Brain microvascular endothelial cell (primary cell): ENCODE data around the gene MAML2.

ENCODE experiments used
- DNase-seq: peaks from one replicate; pipeline ENCODE4 v3.0.0-alpha.2; 2020
- H3K27ac ChIP-seq: fragments of 250-450 bp; sonication (Bioruptor Pico); 2 replicates; pipeline ENCODE4 v1.5.1; 2020; ENCODE audit warnings: mild to moderate bottlenecking, moderate library complexity
- H3K27me3 ChIP-seq: fragments of 250-450 bp; sonication (Bioruptor Pico); replicated peaks from 2 replicates; pipeline ENCODE4 v1.5.1; 2020; ENCODE audit warnings: mild to moderate bottlenecking
- H3K36me3 ChIP-seq: fragments of 250-450 bp; sonication (Bioruptor Pico); replicated peaks from 2 replicates; pipeline ENCODE4 v1.5.1; 2020; ENCODE audit warnings: mild to moderate bottlenecking
- H3K4me3 ChIP-seq: 2 replicates; pipeline ENCODE4 v1.5.1; 2011; ENCODE audit warnings: low read depth, mild to moderate bottlenecking, control low read depth, low read length, moderate library complexity
- in situ Hi-C: cut with HindIII; loops from 2 replicates; pipeline ENCODE4 v1.10.0; 2017; ENCODE audit warnings: low sequenced_read_pairs, low pct_ligation_motif_present
- TF ChIP-seq, protein P1 (sequence below): IDR thresholded peaks from 2 replicates; pipeline ENCODE4 v1.5.1; 2011; ENCODE audit warnings: low read depth, mild to moderate bottlenecking, moderate library complexity, low read length, control low read depth, inconsistent platforms; ENCODE audit errors: missing control alignments

The MAML2 gene

DNA sequence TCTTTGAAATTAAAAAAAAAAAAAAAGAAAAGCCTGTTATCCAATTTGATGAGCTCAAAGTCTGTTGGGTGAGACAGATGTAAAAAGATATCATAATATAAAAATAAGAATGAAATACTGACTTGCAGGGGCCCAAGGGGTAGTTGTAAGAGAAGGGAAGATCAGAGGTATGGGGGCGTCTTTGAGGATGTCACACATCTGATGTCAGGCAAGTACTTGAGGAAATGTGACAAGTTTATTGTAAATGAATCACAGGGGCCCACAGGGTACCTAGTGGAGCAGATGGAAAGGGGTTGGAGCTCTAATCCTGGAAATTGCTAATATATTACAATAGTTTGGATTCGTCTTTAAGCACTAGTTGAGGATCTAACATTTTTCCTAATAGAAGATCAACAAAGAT lies 131.6 kb downstream of the MAML2 start:
- H3K27ac ChIP-seq: peak overlapping the region; percentile 82
- TF ChIP-seq, protein P1, sequence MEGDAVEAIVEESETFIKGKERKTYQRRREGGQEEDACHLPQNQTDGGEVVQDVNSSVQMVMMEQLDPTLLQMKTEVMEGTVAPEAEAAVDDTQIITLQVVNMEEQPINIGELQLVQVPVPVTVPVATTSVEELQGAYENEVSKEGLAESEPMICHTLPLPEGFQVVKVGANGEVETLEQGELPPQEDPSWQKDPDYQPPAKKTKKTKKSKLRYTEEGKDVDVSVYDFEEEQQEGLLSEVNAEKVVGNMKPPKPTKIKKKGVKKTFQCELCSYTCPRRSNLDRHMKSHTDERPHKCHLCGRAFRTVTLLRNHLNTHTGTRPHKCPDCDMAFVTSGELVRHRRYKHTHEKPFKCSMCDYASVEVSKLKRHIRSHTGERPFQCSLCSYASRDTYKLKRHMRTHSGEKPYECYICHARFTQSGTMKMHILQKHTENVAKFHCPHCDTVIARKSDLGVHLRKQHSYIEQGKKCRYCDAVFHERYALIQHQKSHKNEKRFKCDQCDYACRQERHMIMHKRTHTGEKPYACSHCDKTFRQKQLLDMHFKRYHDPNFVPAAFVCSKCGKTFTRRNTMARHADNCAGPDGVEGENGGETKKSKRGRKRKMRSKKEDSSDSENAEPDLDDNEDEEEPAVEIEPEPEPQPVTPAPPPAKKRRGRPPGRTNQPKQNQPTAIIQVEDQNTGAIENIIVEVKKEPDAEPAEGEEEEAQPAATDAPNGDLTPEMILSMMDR: no peak
- in situ Hi-C loops: no loop called here
- no peak for DNase-seq
- H3K36me3 ChIP-seq: no peaks in the 10 kb centered on the region
- no peak overlapping the region for H3K4me3 ChIP-seq
- no peaks in the 10 kb centered on the region for H3K27me3 ChIP-seq

- DNase-seq: no peak
- TF ChIP-seq, protein P1: no peak
- in situ Hi-C loops: no loop called here
- Histone ChIP-seq H3K27ac (no peak overlapping the region), H3K36me3 (no peaks in the 10 kb centered on the region), H3K27me3 (no peaks in the 10 kb centered on the region), H3K4me3 (no peak overlapping the region)
Measured at GRCh38 chr11:96207459-96208449, 135.2 kb downstream of the MAML2 start.

GRCh38 chr11:96206955-96207354 lies 136.0 kb downstream of the MAML2 start:
- no peak overlapping the region for H3K27ac ChIP-seq
- in situ Hi-C loops: no loop called here
- TF ChIP-seq, protein P1: no peak

DNA sequence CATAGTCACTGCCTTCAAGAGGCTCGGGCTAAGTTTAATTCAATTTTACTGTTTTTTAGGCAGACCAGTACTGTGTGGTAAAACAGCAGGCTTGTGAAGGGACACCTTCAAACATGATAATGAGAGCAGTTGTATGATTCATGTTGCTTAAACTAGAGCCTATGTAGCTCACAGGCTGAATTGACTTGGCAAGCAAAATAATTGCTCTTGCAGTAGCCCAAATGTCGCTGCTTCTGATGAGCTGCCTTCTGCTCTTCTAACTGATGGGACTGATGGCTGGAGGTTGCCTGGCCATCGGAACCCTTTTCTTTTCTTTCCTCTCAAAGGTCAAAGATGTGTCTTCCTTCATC lies 137.6 kb downstream of the MAML2 start:
- TF ChIP-seq, protein P1: no peak
- Histone ChIP-seq H3K27ac (no peak overlapping the region), H3K4me3 (no peak overlapping the region), H3K36me3 (no peaks in the 10 kb centered on the region), H3K27me3 (no peaks in the 10 kb centered on the region)
- DNase-seq: no peak
- in situ Hi-C loops: no loop called here

More at GRCh38 chr11:96206955-96207354, 136.0 kb downstream of the MAML2 start:
- Histone ChIP-seq H3K36me3 (no peaks in the 10 kb centered on the region), H3K4me3 (no peak overlapping the region), H3K27me3 (no peaks in the 10 kb centered on the region)
- DNase-seq: no peak

DNA sequence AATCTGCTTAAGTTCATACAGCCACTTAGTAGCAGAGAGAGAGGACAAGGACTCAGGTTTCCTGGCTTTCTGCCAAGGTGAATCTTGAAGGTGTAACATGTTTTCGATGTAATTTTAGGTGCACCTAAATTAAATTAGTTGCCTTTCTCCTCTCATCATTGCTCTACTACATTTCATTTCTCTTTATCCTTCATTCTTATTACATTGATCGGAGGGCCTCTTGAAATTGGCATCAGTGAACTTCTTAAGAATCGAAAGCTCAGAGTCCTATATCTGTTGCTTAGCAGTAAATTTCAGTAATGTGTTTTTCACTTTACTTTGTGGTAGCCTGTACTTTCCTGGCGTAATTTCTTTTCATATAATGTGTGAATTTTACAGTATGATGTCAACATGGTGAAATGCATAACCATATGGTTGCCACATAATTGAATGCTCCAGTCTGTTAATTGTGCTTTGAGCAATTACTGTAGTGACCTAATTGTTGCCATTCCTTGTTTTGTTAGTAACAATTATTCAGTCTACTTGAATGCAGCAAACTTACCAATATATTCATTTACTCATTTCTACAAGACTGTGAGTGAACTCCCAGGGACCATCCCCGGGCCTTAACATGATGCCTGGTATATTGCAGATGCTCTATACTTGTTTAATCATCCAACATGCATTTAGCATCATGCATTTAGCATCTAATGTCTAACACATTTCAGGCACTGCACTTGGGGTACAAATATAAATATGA lies 138.1 kb downstream of the MAML2 start:
- H3K4me3 ChIP-seq: no peak overlapping the region
- no peak for DNase-seq
- TF ChIP-seq, protein P1: no peak
- H3K27ac ChIP-seq: no peak overlapping the region
- no peaks in the 10 kb centered on the region for H3K27me3 ChIP-seq
- in situ Hi-C loops: no loop called here
- no peaks in the 10 kb centered on the region for H3K36me3 ChIP-seq
